GM12878 (cell line): ENCODE measurements around the gene GNB3. TPM values are rescaled to one million over a fixed set of nuclear protein-coding genes. Genes with fewer than 3 reads are reported as not detected.

Source experiments
- ATAC-seq: fragments of 200-7000 bp; cut with Tn5 transposase; 3 replicates; pipeline ENCODE4 v1.9.1; 2020; ENCODE audit warnings: mild to moderate bottlenecking, moderate library complexity
- BruUV-seq: library from RNA; stranded (reverse); fragments of 400-500 nt; replicated peaks from 2 replicates; lab custom pipeline; 2021; lab: Mats Ljungman, UMichigan
- CTCF ChIA-PET: fragments of 300-600 bp; sonication (Branson Sonifier 250); formaldehyde crosslinking; extraction: SDS; loops from one replicate; lab custom pipeline; 2021; ENCODE audit warnings: inconsistent platforms; lab: Yijun Ruan, JAX
- POLR2A ChIA-PET: fragments of 350-600 bp; formaldehyde crosslinking; extraction: SDS; loops from one replicate; lab custom pipeline; 2021; ENCODE audit warnings: inconsistent platforms; lab: Charles Lee
- RAD21 ChIA-PET: fragments of 300-600 bp; sonication (Branson Sonifier 250); formaldehyde crosslinking; loops from one replicate; lab custom pipeline; 2023; ENCODE audit warnings: antibody characterized with exemption; ENCODE audit not compliant: unreplicated experiment; lab: Charles Lee
- SMC1A ChIA-PET: fragments of 300-600 bp; sonication (Branson Sonifier 250); formaldehyde crosslinking; loops from one replicate; lab custom pipeline; 2023; ENCODE audit not compliant: unreplicated experiment, uncharacterized antibody; lab: Charles Lee
- DNase-seq: peaks from one replicate; pipeline ENCODE4 v3.0.0-alpha.2; 2011; ENCODE audit warnings: low read depth, low spot score
- FAIRE-seq: peaks from 3 replicates; lab custom pipeline; 2011; peaks lifted over from hg19 to GRCh38; lab: Jason Lieb, UNC
- H2AFZ ChIP-seq: 2 replicates; pipeline ENCODE4 v1.6.0; 2011; ENCODE audit warnings: low read depth, low read length, control low read depth; ENCODE audit not compliant: control insufficient read depth
- H3K27ac ChIP-seq: 2 replicates; pipeline ENCODE4 v1.5.1; 2011; ENCODE audit warnings: control low read depth; ENCODE audit not compliant: control insufficient read depth, insufficient read depth
- H3K27me3 ChIP-seq, 2 experiments: replicated peaks in 1 of 2; 2 replicates each; pipeline versions ENCODE4 v1.6.0 to v1.6.1; 2011; ENCODE audit warnings: low read length in 1 of 2; ENCODE audit not compliant: control insufficient read depth in 2 of 2, insufficient read depth in 2 of 2
- H3K36me3 ChIP-seq, 2 experiments: 2 replicates each; pipeline ENCODE4 v1.5.1; 2011; ENCODE audit warnings: low read length in 1 of 2; ENCODE audit not compliant: control insufficient read depth in 2 of 2, insufficient read depth in 2 of 2
- H3K4me1 ChIP-seq: 2 replicates; pipeline ENCODE4 v1.6.1; 2011; ENCODE audit warnings: mild to moderate bottlenecking, low read length, moderate library complexity, mixed read lengths; ENCODE audit not compliant: control insufficient read depth, insufficient read depth
- H3K4me2 ChIP-seq: 2 replicates; pipeline ENCODE4 v1.6.0; 2011; ENCODE audit warnings: control low read depth; ENCODE audit not compliant: control insufficient read depth, insufficient read depth
- H3K4me3 ChIP-seq: fragments of 200-600 bp; sonication (generic); 2 replicates; pipeline ENCODE4 v1.5.1; 2016
- H3K79me2 ChIP-seq: 2 replicates; pipeline ENCODE4 v1.6.0; 2011; ENCODE audit warnings: low read length; ENCODE audit not compliant: control insufficient read depth, insufficient read depth
- H3K9ac ChIP-seq: 2 replicates; pipeline ENCODE4 v1.8.0; 2011; ENCODE audit warnings: low read length, control low read depth, mixed read lengths; ENCODE audit not compliant: control insufficient read depth, insufficient read depth
- H3K9me3 ChIP-seq: replicated peaks from 3 replicates; pipeline ENCODE4 v1.5.1; 2011; ENCODE audit warnings: mild to moderate bottlenecking, low read length; ENCODE audit not compliant: control insufficient read depth, insufficient read depth
- H4K20me1 ChIP-seq: 2 replicates; pipeline ENCODE4 v1.6.0; 2011; ENCODE audit not compliant: control insufficient read depth, insufficient read depth
- HDAC6 ChIP-seq: fragments of 200-600 bp; sonication (generic); IDR thresholded peaks from one replicate; pipeline ENCODE4 v1.8.0; 2017; ENCODE audit warnings: antibody characterized with exemption; ENCODE audit not compliant: unreplicated experiment
- STAT1 ChIP-seq: fragments of 450-650 bp; conservative IDR thresholded peaks from 2 replicates; pipeline ENCODE4 v1.6.1; 2014; ENCODE audit warnings: antibody characterized with exemption, mild to moderate bottlenecking
- WGBS: methylation state at CpG from one replicate; pipeline ENCODE4 v1.1.6; 2016; ENCODE audit warnings: low lambda C conversion rate; ENCODE audit not compliant: insufficient replicate concordance, insufficient coverage; ENCODE audit errors: missing lambda C conversion rate; 5-methylcytosine and 5-hydroxymethylcytosine counted together
- in situ Hi-C: fragments of 300-500 bp; cut with MboI; formaldehyde crosslinking; loops from 9 replicates; pipeline ENCODE4 v1.14.3; 2018; ENCODE audit warnings: mixed read lengths
- intact Hi-C: fragments of 100-400 bp; cut with micrococcal nuclease; formaldehyde crosslinking; loops from one replicate; pipeline ENCODE4 v1.14.2; 2022; ENCODE audit not compliant: unreplicated experiment
- polyA plus RNA-seq, 11 experiments: library from polyadenylated mRNA; depleted of rRNA in 4 of 11; unstranded in 6 of 11; stranded (reverse) in 5 of 11; fragments of >200 nt; fragmentation: Nextera tagmentation in 4 of 11; fragmentation: Illumina TruSeq in 1 of 11; extraction: Ambion mirVana in 4 of 11; extraction: Trizol in 1 of 11; gene quantifications; 1 replicate in 1 of 11; 2 replicates in 10 of 11; pipeline versions ENCODE4 v1.2.1 to v1.2.3, GENCODE V29; 2011 to 2016; ENCODE audit warnings: inconsistent platforms in 2 of 11, missing spikeins in 2 of 11, low read depth in 1 of 11
- total RNA-seq, 4 experiments: library from RNA; depleted of rRNA in 3 of 4; stranded (reverse); fragments of >200 nt in 3 of 4; fragmentation: Illumina TruSeq in 1 of 4; extraction: Trizol in 1 of 4; gene quantifications; 2 replicates each; pipeline versions ENCODE4 v1.2.1 to v1.2.3, GENCODE V29; 2013 to 2021
- TF ChIP-seq, protein P1 (sequence below), 3 experiments: IDR thresholded peaks in 2 of 3; conservative IDR thresholded peaks in 1 of 3; 2 replicates each; pipeline ENCODE4 v1.5.1; 2011; ENCODE audit warnings: low read depth in 3 of 3, low read length in 3 of 3, mild to moderate bottlenecking in 3 of 3, control low read depth in 2 of 3, moderate library complexity in 2 of 3, inconsistent platforms in 1 of 3, mixed read lengths in 1 of 3; ENCODE audit not compliant: control insufficient read depth in 2 of 3, insufficient read depth in 1 of 3; ENCODE audit errors: extremely low read depth in 1 of 3
- TF ChIP-seq, protein P2 (sequence below): fragments of 450-650 bp; IDR thresholded peaks from 2 replicates; pipeline ENCODE4 v1.6.1; 2016; ENCODE audit warnings: mild to moderate bottlenecking
- TF ChIP-seq, protein P3 (sequence below): fragments of 450-650 bp; IDR thresholded peaks from 2 replicates; pipeline ENCODE4 v1.6.1; 2018; ENCODE audit warnings: borderline replicate concordance, mild to moderate bottlenecking; ENCODE audit not compliant: partially characterized antibody

Gene GNB3
- total and polyA plus RNA-seq, 10 of the 15 experiments (the other 5 are each of a cell fraction or from before 2014, with no cell fraction given), result 0.05 to 1.1 (median 0.36) TPM

DNA sequence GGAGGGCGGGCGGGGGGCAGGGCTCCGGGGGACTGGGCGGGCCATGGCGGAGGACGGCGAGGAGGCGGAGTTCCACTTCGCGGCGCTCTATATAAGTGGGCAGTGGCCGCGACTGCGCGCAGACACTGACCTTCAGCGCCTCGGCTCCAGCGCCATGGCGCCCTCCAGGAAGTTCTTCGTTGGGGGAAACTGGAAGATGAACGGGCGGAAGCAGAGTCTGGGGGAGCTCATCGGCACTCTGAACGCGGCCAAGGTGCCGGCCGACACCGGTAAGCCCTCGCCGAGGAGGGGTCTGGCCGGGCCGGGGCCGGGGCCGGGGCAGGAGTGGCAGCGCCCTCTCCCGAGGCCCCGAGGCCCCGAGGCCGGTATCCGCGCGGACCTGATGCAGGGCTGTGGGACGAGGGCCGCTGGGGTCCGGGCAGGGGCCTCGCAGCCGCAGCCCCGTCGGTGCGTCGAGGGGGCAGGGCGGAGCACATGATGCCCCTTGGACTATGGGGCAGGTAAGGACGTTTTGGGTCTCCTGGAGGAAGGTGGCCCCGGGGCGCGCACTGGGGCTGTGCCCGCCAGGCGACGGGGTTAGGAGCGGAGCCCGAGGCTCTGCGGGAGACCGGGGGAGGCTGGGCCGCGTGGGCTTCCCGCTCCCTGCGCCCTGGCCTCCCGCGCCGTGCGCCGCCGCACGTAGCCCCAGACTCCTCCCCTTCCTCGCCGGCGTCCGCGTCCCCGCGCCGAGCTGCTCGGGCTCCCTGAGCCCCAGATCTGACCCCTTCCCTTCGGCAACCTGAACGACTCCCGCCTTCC is 26.9 kb downstream of the GNB3 start, which contains the start of gene TPI1 (continued):
- peak; percentile 61 for TF ChIP-seq HDAC6

DNA sequence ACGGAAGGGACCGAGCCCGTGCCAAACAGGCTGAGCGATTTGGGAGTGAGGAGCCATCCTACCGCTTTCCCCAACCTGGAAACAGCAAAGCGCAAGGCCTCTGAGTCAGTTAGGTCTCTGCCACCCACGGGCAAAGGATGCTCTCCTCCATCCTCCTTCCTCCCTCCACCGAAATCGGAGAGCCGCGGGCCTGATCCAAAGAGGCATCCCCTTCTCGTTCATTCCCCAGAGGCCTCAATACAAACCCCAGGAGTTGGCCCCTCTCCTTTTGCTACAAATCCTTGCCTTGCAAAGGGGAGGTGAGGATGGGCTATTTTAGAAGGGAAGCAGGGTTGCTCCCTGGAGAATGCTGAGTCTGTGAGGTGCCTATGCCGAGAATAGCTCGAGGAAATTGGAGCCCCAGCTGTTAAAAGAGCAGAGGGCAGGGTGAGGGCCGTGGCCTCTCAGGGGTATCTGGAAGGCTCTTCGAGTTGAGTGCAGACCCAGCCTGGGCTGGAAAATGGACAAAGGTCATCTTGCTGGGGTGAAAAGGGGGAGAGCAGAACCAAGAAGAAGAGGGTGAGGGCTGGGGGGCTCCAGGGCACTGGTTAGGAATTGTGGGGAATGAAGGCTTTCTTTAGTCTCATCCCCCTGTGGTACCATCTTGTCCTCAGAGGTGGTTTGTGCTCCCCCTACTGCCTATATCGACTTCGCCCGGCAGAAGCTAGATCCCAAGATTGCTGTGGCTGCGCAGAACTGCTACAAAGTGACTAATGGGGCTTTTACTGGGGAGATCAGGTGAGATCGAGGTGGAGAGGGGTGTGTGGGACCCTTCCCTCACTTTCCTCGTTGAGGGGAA is 27.7 kb downstream of the GNB3 start:
- no TSS peak for BruUV-seq
- peak overlapping the region; percentile 96 for H3K27ac ChIP-seq
- H3K79me2 ChIP-seq, result peaks cover 39% of the 10 kb centered on the region
- H3K4me3 ChIP-seq, result peak overlapping the region; percentile 100
- ChIA-PET SMC1A (interaction anchor here (0.9 to 5.3 kb wide), 10 partner anchors 15 to 241 kb away, joined by 3 to 42 read pairs (median 4); partner anchors contain the start of genes C1RL, CDCA3, USP5 and ZNF384), POLR2A (interaction anchor here (1.0 to 5.7 kb wide), 6 partner anchors 10 to 145 kb away, joined by 3 to 84 read pairs (median 6); partner anchors contain the start of genes CDCA3, COPS7A, LRRC23 and USP5), RAD21 (interaction anchor here (1.1 to 5.6 kb wide), 8 partner anchors 16 to 115 kb away, joined by 3 to 42 read pairs (median 8); partner anchors contain the start of genes C12orf57, CDCA3, MLF2 and PTPN6), CTCF (interaction anchor here (0.8 to 9.5 kb wide), 24 partner anchors 9 to 244 kb away, joined by 3 to 173 read pairs (median 6); partner anchors contain the start of genes C1RL, CDCA3, MLF2 and PTMS)
- under 1% methylated on average over 22 of the region's 22 CpGs for whole genome bisulfite sequencing
- intact Hi-C loops, result loop anchor here (1.0 to 2.0 kb wide), 4 partner anchors 23 to 244 kb away; no protein-coding TSS in a partner anchor
- H3K27me3 ChIP-seq, result no peaks in the 10 kb centered on the region
- no peak overlapping the region for H2AFZ ChIP-seq
- no peak for ATAC-seq
- no peaks in the 10 kb centered on the region for H3K9me3 ChIP-seq
- H3K36me3 ChIP-seq, result peaks cover 20 to 24% of the 10 kb centered on the region in 2 experiments
- peak overlapping the region; percentile 97 for H3K4me2 ChIP-seq
- peaks cover 16% of the 10 kb centered on the region for H4K20me1 ChIP-seq
- in situ Hi-C loops, result no loop called here
- H3K4me1 ChIP-seq, result peaks cover 32% of the 10 kb centered on the region
- peak overlapping the region; percentile 90 for H3K9ac ChIP-seq
- FAIRE-seq, result peak; percentile 74
- no peak for DNase-seq
- TF ChIP-seq, protein P1, sequence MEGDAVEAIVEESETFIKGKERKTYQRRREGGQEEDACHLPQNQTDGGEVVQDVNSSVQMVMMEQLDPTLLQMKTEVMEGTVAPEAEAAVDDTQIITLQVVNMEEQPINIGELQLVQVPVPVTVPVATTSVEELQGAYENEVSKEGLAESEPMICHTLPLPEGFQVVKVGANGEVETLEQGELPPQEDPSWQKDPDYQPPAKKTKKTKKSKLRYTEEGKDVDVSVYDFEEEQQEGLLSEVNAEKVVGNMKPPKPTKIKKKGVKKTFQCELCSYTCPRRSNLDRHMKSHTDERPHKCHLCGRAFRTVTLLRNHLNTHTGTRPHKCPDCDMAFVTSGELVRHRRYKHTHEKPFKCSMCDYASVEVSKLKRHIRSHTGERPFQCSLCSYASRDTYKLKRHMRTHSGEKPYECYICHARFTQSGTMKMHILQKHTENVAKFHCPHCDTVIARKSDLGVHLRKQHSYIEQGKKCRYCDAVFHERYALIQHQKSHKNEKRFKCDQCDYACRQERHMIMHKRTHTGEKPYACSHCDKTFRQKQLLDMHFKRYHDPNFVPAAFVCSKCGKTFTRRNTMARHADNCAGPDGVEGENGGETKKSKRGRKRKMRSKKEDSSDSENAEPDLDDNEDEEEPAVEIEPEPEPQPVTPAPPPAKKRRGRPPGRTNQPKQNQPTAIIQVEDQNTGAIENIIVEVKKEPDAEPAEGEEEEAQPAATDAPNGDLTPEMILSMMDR (IDR thresholded peaks at IDR 0.05 in 2 of 3, conservative IDR thresholded peaks at IDR 0.05 in 1 of 3; ENCODE audit: control insufficient read depth in 2 of 3, extremely low read depth in 1 of 3, insufficient read depth in 1 of 3, low read depth in 3 of 3, low read length in 3 of 3), result peak in 2 of 3 experiments; percentile 18 to 26; a peak in 2 of 6 replicates
- no peak for TF ChIP-seq STAT1
- TF ChIP-seq, protein P2, sequence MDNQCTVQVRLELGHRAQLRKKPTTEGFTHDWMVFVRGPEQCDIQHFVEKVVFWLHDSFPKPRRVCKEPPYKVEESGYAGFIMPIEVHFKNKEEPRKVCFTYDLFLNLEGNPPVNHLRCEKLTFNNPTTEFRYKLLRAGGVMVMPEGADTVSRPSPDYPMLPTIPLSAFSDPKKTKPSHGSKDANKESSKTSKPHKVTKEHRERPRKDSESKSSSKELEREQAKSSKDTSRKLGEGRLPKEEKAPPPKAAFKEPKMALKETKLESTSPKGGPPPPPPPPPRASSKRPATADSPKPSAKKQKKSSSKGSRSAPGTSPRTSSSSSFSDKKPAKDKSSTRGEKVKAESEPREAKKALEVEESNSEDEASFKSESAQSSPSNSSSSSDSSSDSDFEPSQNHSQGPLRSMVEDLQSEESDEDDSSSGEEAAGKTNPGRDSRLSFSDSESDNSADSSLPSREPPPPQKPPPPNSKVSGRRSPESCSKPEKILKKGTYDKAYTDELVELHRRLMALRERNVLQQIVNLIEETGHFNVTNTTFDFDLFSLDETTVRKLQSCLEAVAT, result peak; percentile 65; the same call in 1 of the 2 replicates
- TF ChIP-seq, protein P3, sequence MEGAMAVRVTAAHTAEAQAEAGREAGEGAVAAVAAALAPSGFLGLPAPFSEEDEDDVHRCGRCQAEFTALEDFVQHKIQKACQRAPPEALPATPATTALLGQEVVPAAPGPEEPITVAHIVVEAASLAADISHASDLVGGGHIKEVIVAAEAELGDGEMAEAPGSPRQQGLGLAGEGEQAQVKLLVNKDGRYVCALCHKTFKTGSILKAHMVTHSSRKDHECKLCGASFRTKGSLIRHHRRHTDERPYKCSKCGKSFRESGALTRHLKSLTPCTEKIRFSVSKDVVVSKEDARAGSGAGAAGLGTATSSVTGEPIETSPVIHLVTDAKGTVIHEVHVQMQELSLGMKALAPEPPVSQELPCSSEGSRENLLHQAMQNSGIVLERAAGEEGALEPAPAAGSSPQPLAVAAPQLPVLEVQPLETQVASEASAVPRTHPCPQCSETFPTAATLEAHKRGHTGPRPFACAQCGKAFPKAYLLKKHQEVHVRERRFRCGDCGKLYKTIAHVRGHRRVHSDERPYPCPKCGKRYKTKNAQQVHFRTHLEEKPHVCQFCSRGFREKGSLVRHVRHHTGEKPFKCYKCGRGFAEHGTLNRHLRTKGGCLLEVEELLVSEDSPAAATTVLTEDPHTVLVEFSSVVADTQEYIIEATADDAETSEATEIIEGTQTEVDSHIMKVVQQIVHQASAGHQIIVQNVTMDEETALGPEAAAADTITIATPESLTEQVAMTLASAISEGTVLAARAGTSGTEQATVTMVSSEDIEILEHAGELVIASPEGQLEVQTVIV, result no peak
